HEK293T (cell line): Measurements from ENCODE around the gene SLC24A4.

ENCODE experiments used
- CTCF ChIA-PET: fragments of 350-600 bp; formaldehyde crosslinking; extraction: SDS; loops from one replicate; lab custom pipeline; 2021; ENCODE audit warnings: antibody characterized with exemption, inconsistent platforms; lab: Yijun Ruan, JAX
- POLR2A ChIA-PET: fragments of 350-600 bp; formaldehyde crosslinking; extraction: SDS; loops from one replicate; lab custom pipeline; 2020; ENCODE audit warnings: antibody characterized with exemption, inconsistent platforms; lab: Yijun Ruan, JAX
- DNase-seq: peaks from one replicate; pipeline ENCODE4 v3.0.0; 2012; ENCODE audit warnings: mixed read lengths; ENCODE audit errors: extremely low spot score
- ARNT ChIP-seq: fragments of 450-650 bp; IDR thresholded peaks from 2 replicates; pipeline ENCODE4 v1.6.1; 2017; ENCODE audit warnings: mild to moderate bottlenecking
- BHLHE40 ChIP-seq: fragments of 450-650 bp; IDR thresholded peaks from 2 replicates; pipeline ENCODE4 v1.6.1; 2016; ENCODE audit warnings: mild to moderate bottlenecking, moderate library complexity, borderline replicate concordance
- CTBP1 ChIP-seq: fragments of 450-650 bp; IDR thresholded peaks from 2 replicates; pipeline ENCODE4 v1.6.1; 2016; ENCODE audit warnings: borderline replicate concordance
- ELF4 ChIP-seq: fragments of 450-650 bp; IDR thresholded peaks from 2 replicates; pipeline ENCODE4 v1.6.1; 2017; ENCODE audit warnings: antibody characterized with exemption
- FOXA1 ChIP-seq: fragments of 450-650 bp; IDR thresholded peaks from 2 replicates; pipeline ENCODE4 v1.6.1; 2016; ENCODE audit warnings: mild to moderate bottlenecking
- FOXK2 ChIP-seq: fragments of 450-650 bp; IDR thresholded peaks from 2 replicates; pipeline ENCODE4 v1.6.1; 2016; ENCODE audit warnings: mild to moderate bottlenecking
- FOXM1 ChIP-seq: fragments of 450-650 bp; IDR thresholded peaks from 2 replicates; pipeline ENCODE4 v1.6.1; 2017; ENCODE audit warnings: mild to moderate bottlenecking, borderline replicate concordance
- HDGF ChIP-seq: fragments of 450-650 bp; IDR thresholded peaks from 2 replicates; pipeline ENCODE4 v1.6.1; 2017; ENCODE audit warnings: antibody characterized with exemption, borderline replicate concordance
- L3MBTL2 ChIP-seq: fragments of 450-650 bp; conservative IDR thresholded peaks from 2 replicates; pipeline ENCODE4 v1.6.1; 2016; ENCODE audit warnings: mild to moderate bottlenecking
- LEF1 ChIP-seq: fragments of 450-650 bp; IDR thresholded peaks from 2 replicates; pipeline ENCODE4 v1.6.1; 2017; ENCODE audit warnings: mild to moderate bottlenecking, borderline replicate concordance
- NFRKB ChIP-seq: fragments of 450-650 bp; IDR thresholded peaks from 2 replicates; pipeline ENCODE4 v1.6.1; 2016; ENCODE audit warnings: mild to moderate bottlenecking, moderate library complexity
- PKNOX1 ChIP-seq: fragments of 450-650 bp; IDR thresholded peaks from 2 replicates; pipeline ENCODE4 v1.6.1; 2016
- SP1 ChIP-seq: fragments of 450-650 bp; IDR thresholded peaks from 2 replicates; pipeline ENCODE4 v1.6.1; 2017
- SUZ12 ChIP-seq: fragments of 450-650 bp; IDR thresholded peaks from 2 replicates; pipeline ENCODE4 v1.6.1; 2016; ENCODE audit warnings: mild to moderate bottlenecking
- TARDBP ChIP-seq: fragments of 450-650 bp; IDR thresholded peaks from 2 replicates; pipeline ENCODE4 v1.6.1; 2016
- ZNF384 ChIP-seq: fragments of 450-650 bp; IDR thresholded peaks from 2 replicates; pipeline ENCODE4 v1.6.1; 2016

SLC24A4 gene

GRCh38 chr14:92461891-92462290 is 138.9 kb downstream of the SLC24A4 start:
- no peak for DNase-seq
- CTCF ChIA-PET: no interaction called here
- TF ChIP-seq ZNF384 (no peak), PKNOX1 (no peak), BHLHE40 (no peak), CTBP1 (no peak), ELF4 (no peak), HDGF (no peak), SP1 (no peak), FOXK2 (no peak), NFRKB (no peak)
- POLR2A ChIA-PET: no interaction called here

DNA sequence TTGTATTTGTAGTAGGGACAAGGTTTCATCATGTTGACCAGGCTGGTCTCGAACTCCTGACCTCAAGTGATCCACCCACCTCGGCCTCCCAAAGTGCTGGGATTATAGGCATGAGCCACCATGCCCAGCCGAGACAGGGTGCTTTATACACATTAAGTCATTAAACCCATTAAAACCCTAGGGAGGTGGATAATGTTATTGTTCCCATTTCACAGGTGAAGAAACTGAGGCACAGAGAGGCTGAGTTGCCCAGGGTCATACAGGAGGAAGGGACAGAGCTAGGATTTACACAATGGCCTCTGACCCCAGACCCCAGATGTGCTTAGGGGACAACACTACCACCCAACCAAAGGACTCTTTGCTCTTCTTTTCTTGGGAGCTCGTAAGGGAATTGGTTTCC is 139.6 kb downstream of the SLC24A4 start:
- POLR2A ChIA-PET: no interaction called here

GRCh38 chr14:92463141-92463540 is 140.2 kb downstream of the SLC24A4 start:
- TF ChIP-seq FOXK2: no peak
- POLR2A ChIA-PET: no interaction called here
- CTCF ChIA-PET: no interaction called here
- DNase-seq: no peak

More for the DNA sequence above, 139.6 kb downstream of the SLC24A4 start:
- TF ChIP-seq FOXK2 (no peak), FOXM1 (no peak), CTBP1 (no peak), LEF1 (no peak), HDGF (no peak), ARNT (no peak), SUZ12 (no peak), BHLHE40 (no peak), TARDBP (no peak), ZNF384 (no peak), PKNOX1 (no peak), SP1 (no peak), NFRKB (no peak), FOXA1 (no peak), L3MBTL2 (no peak), ELF4 (no peak)
- CTCF ChIA-PET: no interaction called here
- no peak for DNase-seq

GRCh38 chr14:92464156-92464555 is 141.2 kb downstream of the SLC24A4 start:
- POLR2A ChIA-PET: no interaction called here
- no peak for DNase-seq
- TF ChIP-seq CTBP1 (no peak), HDGF (no peak), FOXK2 (no peak), BHLHE40 (no peak), FOXM1 (no peak), ARNT (no peak), TARDBP (no peak), ELF4 (no peak), LEF1 (no peak), SP1 (no peak), PKNOX1 (no peak)
- CTCF ChIA-PET: no interaction called here

DNA sequence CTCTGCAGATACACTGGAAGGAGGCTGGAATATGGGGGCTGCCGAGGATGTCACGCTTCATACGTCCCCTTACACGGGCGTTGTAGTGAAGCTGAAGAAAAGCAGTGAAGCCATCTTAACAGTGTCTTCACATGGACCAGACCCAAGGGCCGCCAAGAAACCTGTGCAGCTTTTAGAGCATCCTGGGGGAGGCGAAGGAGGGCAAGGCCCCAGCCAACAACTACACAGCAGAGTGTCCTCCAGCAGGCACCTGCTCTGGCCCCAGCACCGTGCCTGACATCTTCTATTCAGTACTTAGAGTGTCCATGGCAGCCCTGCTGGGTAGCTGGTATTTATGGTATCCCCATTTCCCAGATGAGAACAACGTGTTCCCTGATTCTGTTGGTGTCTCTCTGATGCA is 141.8 kb downstream of the SLC24A4 start:
- CTCF ChIA-PET: no interaction called here
- POLR2A ChIA-PET: no interaction called here
- no peak for DNase-seq
- TF ChIP-seq HDGF (no peak), ARNT (no peak), NFRKB (no peak), TARDBP (no peak), LEF1 (no peak), SP1 (no peak)

- POLR2A ChIA-PET: no interaction called here
- no peak for TF ChIP-seq FOXA1
- TF ChIP-seq TARDBP: no peak
- no peak for TF ChIP-seq ARNT
- TF ChIP-seq LEF1: no peak
- no peak for TF ChIP-seq NFRKB
- no peak for TF ChIP-seq HDGF
- TF ChIP-seq FOXM1: no peak
- no peak for TF ChIP-seq SUZ12
- TF ChIP-seq SP1: no peak
- TF ChIP-seq ELF4: no peak
- TF ChIP-seq CTBP1: no peak
- CTCF ChIA-PET: no interaction called here
- DNase-seq: no peak
Measured at GRCh38 chr14:92465353-92466055, 142.5 kb downstream of the SLC24A4 start.

DNA sequence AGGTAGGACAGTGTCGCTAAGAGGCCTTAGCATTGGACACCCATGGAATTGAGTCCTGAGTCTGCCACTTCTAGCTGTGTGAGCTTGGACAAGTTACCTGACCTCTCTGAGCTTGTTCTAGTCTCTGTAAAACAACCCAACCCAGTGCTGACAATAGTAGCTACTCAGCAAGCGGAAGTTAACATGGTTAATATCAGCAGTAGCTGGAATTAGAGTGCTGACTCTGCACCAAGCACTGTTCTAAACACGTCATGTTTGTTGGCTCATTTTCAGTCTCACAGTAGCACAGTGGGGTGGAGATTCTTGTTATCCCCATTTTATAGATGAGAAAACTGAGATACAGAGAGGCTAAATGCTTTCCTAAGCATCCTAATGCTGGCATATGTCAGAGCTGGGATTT is 143.1 kb downstream of the SLC24A4 start:
- POLR2A ChIA-PET: no interaction called here
- CTCF ChIA-PET: no interaction called here

More for the DNA sequence above, 143.1 kb downstream of the SLC24A4 start:
- no peak for DNase-seq
- no peak for TF ChIP-seq FOXM1
